Suppressor macrophage treated with lipopolysaccharide for 1 hour (primary cell): ENCODE measurements around the gene SYT1.
"Not testable (repeated sequence)": the region's sequence is repeated elsewhere in the genome, so short reads cannot be mapped to it uniquely, and the experiment has no call there.

Experiments
- DNase-seq, 3 donors: peaks; one replicate each; pipeline ENCODE4 v3.0.0-alpha.2; 2020 to 2022

Gene SYT1

DNA sequence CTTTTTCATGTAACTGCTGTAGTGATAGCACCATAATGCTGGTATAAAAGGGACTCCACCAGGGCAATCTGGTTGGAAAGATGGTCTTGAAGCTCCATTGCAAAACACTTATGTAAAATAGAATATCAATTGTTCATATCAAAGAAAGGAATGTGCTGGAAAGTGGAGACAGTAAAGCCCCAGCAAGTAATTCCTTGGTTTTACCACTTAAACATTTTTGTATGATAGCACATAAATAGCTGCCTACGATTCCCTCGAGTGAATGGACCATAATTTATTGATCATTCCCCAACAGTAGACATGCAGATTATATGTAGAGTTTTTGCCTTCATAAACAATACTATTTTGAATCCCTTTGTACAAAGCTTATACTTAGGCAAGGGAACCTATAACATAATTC lies 550.7 kb downstream of the SYT1 start:
- no peak for DNase-seq

DNA sequence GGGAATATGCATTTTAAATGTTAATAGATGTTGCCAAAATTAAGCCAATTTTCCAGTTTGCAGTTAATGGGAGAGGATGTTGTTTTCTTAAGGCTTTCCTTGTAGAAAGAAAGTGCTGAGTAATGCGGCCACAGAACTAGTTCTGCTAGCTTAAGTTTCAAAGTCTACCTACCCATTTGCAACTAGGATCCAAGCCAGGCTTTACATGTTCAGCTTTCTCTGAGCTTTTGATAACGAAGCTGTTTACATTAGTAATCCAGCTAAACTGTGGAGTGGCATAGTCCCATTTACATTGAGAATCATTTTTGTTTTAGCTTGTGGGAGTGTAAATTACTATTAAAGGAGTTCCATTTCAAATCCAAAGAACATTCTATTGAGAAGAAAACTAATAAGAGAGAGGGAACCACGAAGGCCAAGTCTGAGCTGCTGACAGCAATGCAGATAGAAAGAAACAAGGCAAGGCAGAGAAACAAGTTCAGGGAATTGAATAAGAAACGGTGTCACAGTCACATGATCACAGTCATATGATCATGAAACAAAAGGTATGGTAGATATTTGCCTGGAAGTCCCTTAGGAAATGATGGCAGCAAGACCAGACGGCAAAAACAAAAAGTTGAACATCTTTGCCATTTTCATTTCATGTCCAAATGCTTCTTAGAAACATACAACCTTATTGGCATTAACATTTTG lies 551.3 kb downstream of the SYT1 start:
- no peak for DNase-seq

DNA sequence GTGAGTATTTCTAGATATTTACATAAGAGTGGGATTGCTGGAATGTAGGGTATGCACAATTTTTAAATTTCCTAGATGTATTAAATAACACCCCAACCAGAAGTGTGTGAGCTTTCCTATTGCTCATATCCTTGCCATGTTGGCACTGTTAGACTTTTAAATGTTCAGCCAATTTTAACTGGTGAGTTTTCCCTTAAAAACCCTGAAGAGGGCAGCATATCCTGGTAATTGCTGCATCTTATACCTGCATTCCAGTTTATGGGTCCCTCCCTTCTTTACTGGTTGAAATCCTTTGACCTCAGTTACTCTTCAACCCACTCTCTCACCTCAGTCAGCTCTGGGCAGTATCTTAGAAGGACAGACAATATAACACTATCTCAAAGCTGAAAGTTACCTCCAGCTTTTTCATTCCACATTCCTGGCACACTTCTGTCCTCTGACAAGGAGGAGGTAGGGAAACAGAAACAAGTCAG lies 555.6 kb downstream of the SYT1 start:
- no peak for DNase-seq

DNA sequence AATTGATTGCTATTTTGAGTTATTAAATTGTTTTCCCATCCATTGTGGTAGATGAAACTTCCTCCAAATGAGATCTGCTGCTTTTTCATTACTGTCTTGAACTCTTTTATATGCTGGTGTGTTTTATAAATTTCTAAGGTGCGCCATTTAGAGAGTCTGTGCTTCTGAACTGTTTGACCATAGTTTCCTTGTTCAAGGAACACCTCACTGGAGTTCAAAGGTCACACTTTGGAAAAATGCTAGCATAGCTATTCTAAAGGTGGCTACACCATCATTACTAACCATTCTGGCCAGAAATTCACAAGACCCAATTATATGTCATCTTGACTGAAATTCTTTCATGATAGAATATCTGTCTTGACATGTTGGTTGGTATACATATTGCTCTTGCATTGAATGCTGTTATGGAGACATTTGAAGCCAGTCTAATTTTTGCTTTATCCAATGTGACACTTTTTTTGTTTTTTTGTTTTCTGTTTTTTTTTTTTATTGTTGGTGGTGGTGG lies 556.7 kb downstream of the SYT1 start:
- no peak for DNase-seq

DNA sequence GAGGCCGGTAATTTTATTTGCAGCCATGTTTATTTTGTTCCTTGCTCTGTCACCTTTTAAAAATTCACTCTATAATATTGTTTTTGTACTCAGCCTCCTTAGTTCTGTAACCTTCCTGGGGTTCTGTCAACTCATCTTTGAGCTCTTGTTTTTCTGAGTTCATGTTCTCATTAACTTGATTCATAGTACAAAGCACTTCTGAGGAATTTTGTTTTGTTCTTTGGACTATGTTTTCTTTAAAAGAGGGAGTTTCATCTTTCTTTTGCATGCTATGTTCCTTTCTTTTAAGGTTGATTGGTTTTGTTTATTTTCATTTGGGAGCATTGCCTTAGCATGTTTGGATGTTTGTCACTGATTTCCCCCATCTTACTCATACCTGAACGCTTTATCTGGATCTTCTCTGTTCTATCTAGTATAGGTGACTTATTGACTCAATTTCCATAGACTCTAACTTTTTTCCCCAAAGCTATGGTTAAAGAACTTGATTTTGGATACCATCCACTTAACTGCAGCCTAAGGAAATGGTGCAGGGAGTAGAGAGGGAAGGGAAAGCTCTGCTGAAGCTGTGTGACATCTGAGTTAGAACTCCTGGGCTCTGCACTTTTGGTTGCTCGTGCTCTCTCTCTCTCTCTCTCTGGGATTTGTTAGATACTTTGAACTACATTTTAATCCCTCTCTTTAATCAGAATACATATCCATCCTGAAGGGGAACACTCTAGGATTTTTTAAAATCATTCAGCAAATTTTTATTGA lies 557.7 kb downstream of the SYT1 start:
- DNase-seq, result no peak

DNA sequence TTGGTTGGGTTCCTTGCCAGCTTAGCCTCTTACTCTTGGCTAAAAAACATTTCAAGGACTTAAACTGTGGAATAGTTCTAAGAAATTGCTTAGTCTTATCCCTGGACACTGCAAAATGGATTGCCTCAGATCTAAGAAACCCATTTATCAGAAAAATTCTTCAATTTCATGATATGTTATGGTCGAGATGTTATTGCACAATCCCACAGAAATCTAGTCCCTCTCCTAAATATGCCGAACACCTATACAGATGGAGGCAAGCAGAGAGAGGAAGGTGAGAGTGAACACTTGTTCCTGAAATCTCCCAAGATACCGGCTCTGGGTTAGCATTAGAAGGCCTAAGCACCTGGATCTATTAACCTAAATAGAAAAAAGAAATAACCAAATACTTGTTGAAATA lies 559.0 kb downstream of the SYT1 start:
- DNase-seq, result no peak

DNA sequence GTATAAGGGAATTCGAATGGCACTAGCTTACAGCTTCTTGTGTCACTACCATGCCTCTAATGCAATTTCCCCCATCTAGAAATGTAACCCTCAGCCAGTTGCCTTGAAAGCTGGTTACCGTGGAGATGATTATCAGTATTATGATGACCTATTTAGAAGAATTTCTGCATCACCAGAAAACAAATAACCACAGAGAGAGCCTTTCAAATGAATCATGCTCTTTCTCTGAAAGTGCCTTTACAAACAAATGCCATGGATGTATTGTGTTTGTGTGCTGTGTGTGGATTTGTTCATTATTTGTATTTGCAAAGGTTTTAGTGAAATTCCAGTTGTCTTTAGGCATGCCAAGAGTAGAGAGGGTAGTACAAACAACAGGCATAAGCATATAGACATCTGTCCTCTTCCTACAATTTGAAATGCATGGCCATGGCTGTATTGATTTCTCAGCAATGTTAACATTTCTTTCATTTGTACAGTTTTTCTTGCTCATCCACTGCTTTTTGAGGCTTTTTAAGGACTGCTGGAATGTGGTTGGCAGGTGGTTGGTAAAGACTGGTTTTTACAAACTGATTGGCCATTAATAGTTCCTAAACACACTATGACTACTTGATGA lies 559.6 kb downstream of the SYT1 start:
- no peak for DNase-seq

DNA sequence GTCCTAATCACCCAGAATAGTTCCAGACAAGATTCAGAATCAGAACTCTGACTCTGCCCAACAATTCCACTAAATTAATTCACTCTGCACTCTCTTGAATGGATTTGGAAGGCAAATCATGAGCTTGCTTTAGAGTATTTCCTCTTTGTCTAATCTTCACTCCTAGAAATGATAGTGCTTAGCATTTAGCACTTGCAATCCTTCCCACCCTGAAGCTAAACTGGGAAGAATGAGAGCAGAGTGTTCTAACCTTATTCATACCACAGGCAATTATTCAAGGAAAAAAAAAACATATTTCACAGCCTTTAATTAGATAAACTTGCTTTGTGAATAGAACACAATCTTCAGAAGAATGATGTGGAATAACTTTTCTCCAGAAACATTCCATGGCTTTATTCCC lies 561.5 kb downstream of the SYT1 start:
- no peak for DNase-seq

DNA sequence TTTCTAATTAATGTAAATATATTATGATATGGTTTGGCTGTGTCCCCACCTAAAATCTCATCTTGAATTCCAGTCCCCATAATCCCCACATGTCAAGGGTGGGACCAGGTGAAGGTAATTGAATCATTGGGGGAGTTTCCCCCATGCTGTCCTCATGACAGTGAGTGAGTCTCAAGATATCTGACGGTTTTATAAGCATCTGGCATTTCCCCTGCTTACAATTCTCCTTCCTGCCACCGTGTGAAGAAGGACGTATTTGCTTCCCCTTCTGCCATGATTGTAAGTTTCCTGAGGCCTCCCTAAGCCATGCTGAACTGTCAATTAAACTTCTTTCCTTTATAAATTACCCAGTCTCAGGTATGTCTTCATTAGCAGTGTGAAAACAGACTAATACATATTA lies 562.2 kb downstream of the SYT1 start:
- DNase-seq, result not testable (repeated sequence)

DNA sequence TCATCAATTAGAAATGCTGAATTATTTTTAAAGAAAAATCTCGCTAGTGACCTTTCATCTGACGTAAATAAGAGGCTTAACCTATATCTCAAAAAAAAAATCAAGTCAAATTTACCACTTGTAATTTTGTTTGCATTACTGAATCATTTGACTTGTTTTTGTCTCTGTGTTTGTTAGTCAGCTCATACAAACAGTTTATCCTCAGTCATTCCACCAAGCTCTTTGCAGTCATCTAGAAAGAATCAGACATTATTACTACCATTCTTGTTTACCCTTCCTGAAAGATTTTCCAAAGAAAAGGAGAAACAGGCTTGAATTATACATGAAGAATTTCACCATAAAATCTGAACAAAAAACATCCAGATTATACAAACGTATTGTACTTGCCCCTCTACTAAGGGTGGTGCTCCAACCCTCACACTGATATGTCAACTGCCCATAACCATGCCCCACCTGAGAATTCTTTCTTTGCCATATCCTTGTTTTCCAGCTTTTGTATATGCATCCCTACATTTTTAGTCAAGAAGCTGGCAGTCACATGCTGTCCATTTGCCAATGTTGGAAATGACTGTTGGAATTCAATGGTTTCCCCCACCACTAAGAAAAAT lies 569.0 kb downstream of the SYT1 start:
- DNase-seq, result no peak

DNA sequence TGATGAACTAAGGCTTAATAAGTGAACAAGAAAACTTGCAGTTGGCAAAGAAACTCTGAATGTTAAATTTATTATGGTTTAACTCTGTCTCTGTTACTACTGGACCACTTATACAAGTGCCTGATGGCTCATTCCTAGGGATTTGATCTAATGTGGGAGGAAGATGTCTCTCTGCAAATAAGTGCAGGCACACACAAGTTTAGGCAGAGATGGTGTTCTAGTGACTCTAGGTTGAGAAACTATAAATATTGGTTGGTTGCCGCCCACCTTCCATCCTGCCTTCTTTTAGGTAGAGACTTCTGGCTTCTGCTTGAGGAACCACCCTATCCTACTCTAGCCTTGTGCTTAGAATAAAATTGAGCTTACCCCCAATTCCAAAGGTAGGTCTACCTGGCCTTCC lies 570.0 kb downstream of the SYT1 start:
- no peak for DNase-seq

DNA sequence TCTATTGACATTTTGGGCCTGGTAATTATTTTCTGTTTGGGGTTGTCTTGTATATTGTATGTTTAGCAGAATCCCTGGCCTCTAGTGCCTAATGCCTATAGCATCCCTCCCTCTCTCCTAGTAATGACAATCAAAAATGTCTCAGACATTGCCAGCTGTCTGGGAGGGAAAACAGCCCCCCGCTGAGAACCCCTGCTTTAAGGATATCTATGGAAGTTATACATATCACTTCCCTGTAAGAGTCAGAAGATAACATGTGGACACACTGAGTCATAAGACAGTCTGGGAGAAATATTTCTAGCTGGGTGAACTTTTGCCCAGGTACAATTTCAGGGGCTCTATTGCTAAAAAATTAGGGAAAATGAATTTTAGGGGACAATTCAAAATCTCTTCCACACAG lies 571.2 kb downstream of the SYT1 start:
- no peak for DNase-seq

DNA sequence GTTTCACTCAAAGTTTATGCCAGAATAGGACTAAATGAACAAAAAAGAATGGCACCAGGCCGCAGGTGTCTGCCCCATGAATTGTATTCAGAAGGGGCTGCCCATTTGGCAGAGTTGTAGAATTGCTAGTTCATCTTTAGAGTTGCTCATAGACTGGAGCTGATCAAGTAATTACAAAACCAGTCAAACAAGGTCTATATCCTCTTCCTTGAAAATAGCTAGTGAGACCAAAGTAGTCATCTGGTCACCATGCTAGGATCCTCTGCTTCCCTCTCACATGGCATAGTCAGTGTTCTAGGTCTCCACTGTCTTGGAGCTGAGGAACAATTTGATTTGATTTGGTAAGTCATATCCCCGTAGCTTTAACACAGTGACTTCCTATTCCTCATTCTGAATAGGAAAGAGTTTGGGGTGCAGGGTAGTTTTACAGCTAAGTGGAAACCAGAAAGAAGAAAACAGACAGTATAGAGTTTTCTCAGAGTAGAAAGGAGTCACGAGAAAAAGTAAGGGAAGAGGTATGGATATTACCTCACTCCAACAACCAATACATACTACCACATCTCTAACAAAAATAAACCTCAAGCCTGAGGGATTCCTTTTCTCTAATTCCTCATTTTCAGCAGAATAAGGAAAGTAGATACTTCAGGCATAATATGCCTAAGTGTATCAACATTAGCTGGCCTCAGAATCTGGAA lies 574.1 kb downstream of the SYT1 start:
- DNase-seq, result no peak

DNA sequence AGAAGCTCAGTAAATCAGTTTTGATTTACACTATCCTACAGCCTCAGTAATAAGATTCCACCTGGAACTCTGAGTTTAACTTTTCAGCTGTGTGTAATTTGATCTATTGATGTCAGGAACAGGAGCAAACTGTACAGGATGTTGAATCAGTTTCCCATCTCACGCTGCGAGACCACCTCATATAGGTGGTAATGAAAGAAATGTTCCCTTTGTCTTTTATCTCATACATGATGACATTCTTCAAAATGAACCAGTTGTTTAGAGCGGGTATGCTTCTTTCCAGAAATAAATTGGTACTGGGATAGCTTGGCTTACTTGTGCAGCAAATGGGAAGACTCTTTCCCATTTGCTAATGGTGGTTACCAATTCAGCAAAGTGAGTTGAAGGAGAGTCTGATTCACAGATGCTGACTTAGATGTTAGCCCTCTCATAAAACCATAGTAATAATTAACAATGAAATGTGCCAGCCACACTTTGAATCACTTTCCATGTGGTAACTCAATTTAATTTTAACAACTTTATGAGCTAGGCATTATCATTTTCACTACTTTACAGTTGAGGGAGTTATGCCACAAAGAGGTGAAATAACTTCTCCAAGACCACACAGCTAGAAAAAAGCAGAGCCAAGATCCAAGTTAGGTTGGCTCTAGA lies 574.7 kb downstream of the SYT1 start:
- no peak for DNase-seq

DNA sequence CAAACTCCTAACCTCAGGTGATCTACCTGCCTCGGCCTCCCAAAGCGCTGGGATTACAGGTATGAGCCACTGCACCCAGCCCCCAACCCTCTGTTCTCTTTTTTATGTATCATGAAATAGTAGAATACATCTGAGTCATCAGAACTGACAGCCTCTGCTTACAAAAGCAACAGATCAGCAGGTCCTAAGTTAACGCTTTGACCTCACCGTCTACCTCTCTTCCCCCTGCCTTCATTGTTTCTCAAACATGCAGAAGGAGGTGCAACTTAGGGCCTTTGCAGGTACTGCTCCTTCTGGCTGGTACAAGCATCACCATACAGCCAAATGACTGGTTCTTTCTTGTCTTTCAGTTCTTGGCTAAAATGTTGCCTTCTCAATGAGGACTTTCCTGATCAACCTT lies 577.0 kb downstream of the SYT1 start:
- no peak for DNase-seq

DNA sequence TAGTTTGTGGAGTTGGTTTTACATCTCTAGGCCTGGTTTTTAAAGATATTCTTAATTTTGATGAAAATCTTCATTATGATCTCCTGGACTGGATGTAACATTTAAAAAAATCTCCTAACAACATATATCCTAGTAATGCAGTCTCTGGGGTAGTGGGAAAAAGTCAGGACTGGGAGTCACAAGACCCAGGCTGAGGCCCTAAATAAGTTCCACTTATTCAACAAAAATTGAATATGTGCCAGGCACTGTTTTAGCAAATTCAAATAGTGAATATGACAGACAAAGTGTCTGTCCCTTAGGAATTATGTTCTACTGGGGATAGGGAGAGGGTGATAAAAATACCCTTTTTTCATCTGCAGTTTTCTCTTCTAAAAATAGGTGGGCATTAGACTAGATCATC lies 577.8 kb downstream of the SYT1 start:
- no peak for DNase-seq

DNA sequence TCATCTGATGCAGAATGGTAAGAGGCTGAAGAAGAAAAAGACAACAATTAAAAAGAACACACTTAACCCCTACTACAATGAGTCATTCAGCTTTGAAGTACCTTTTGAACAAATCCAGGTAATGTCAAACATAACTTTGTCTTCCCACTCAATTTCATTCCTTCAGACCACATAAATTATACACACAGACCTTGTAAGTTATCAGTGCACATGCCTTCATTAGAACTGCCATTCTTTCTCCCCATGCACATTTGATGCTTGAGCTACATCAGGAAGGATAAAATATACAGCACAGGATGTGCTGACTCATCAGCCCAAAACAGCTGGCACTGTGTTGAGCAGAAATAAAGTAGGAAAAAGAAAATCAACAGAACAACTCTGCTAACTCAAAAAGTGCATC lies 579.5 kb downstream of the SYT1 start:
- DNase-seq, result no peak

DNA sequence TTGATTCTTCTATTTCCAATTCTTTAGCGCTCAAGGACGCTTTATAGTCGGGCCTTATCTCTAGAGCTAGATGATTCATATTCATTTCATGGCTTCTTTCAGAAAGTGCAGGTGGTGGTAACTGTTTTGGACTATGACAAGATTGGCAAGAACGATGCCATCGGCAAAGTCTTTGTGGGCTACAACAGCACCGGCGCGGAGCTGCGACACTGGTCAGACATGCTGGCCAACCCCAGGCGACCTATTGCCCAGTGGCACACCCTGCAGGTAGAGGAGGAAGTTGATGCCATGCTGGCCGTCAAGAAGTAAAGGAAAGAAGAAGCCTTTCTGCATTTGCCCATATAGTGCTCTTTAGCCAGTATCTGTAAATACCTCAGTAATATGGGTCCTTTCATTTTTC lies 584.2 kb downstream of the SYT1 start:
- DNase-seq, result no peak

DNA sequence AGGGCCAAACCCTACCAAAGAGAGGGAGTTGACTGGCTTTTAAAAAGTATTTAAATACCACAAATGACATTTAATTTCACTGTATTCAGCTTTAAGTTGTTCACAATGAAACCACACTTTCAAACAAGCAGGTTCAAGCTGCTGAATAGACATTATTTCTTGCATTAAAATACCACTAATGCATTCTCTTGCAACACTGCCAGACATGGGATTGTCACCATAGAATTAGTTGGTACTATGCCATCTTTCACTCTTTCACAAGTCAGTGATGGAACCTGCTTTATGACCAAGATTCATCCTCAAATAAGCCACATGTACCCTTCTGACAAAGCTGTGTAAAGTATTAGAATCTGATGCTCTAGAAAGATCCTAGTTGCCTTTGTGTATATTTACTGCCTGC lies 586.8 kb downstream of the SYT1 start:
- DNase-seq, result no peak

DNA sequence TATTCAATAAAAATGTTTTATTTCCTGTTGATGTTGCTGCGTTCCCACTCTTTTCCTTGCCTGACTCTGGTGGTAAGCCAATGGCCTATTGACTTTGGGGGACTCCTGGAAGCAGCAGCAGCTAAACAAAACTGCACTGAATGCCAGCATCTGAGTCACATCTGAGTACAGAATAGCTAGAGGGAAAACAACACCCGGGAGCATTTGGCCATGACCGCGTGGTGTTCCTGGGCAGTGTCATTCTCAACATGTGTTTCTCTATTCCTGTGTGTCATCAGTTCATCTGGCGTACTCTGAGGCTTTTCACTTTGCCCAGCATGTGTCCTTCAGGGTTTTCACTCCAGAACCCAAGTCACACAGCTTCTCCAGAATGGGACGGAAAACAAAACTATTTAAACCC lies 587.4 kb downstream of the SYT1 start:
- no peak for DNase-seq

DNA sequence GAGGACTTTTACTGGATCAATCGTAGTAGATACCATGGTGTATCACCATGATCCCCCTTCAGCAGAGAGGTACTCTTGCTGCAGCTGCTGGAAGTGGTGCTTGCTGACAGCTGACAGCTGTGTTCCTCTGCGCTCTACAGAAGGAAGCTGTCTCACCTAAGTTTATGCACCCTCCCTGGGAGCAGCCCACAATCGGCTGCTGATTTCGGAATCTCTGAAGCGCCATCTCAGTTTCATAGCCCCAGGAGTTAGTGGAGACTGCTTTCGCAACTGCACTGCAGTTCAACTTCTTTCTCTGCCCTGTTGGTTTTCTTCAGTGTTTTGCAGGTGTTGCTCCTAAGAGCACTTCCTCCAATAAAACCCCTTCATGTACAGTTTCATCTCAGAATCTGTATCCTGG lies 588.3 kb downstream of the SYT1 start:
- DNase-seq, result no peak

DNA sequence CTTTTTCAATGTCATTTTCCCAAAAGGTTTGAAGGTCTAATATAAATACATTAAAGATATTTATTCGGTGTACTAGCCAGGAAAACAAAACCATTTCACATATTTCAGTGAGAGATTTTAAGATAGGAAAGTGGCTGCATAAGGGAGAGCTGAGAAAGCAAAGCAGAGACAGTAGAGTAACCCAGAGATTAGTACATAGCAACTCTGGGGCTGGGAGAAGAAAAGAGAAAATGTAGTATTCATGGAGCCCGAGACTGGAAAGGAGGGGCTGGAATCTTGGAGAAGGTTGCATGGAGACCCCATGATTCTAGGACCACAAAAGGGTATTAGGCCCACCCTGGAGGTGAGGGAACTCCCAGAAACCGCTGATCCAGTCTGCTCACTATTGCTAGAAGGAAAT lies 589.2 kb downstream of the SYT1 start:
- DNase-seq, result no peak
